Activated CD4-positive, alpha-beta T cell treated with anti-CD3 and anti-CD28 coated beads, Interleukin-2, amount 50 U/mL, for 16 hours (primary cell): ENCODE measurements around the gene PCDHGC4.
A peak's percentile ranks its signal among the peaks of the same experiment; 100 is the strongest.

Experiments
- DNase-seq: peaks from one replicate; pipeline ENCODE4 v3.0.0-alpha.2; 2020

Gene PCDHGC4

DNA sequence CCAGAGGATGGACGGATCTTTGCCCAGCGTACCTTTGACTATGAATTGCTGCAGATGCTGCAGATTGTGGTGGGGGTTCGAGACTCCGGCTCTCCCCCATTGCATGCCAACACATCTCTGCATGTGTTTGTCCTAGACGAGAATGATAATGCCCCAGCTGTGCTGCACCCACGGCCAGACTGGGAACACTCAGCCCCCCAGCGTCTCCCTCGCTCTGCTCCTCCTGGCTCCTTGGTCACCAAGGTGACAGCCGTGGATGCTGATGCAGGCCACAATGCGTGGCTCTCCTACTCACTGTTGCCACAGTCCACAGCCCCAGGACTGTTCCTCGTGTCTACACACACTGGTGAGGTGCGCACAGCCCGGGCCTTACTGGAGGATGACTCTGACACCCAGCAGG lies 5.9 kb downstream of the PCDHGC4 start:
- DNase-seq, result no peak

DNA sequence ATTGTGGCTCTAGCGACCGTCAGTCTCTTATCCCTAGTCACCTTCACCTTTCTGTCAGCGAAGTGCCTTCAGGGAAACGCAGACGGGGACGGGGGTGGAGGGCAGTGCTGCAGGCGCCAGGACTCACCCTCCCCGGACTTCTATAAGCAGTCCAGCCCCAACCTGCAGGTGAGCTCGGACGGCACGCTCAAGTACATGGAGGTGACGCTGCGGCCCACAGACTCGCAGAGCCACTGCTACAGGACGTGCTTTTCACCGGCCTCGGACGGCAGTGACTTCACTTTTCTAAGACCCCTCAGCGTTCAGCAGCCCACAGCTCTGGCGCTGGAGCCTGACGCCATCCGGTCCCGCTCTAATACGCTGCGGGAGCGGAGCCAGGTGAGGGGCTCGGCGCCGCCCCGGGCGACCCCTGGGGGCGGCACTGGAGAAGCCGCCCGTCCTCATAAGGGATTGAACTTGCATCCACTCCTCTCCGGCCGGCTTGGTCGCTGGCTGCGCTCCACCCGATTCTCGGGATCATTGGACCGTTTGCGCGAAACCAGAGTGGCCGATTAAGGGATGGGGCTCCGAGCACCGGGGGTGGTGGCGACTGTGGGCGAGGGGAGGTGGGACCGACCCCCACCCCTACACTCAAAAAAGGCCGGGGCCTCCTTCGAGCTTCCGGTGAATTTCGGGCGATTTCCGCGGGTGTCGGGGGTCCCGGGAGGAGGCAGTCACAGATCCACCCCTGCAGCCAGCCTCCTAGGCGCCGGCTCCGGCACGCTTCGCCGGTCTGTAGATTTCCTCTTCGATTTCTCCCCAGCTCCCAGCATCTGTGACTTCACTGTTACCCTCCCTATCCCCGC lies 6.7 kb downstream of the PCDHGC4 start:
- DNase-seq, result no peak

DNA sequence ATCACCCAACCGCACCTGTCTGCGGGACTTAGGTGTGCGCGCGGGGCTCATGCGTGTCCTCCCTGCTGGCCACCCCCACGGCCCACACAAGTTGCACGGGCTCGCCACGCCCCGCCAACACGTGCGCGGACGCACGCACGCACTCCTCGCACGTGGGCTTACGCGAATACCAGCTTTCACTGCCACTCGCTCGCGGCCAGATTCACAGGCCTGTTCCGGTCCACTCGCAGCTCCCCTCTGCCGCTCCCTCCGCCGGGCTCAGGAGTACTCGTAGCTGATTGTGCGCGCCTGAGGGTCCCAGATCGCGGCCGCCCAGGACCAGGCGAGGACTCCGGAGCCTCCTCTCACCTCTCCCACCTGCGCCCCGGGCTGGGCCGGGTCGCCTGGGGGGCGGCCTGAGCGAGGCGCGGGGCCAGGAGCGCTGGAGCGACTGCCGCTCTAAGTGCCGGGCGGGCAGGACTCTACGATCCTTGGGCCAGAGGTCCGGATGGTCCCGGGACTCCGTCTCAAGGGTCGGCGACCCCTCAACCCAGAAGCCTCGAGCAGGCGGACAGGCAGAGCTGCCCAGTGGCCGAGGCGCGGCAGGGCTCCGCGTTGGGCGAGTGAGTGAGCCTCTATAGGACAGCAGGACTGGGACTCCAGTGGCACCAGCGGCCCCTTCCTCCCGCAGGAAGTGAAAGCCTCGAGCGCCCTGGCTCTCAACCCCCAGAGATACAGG lies 7.5 kb downstream of the PCDHGC4 start:
- DNase-seq, result no peak

DNA sequence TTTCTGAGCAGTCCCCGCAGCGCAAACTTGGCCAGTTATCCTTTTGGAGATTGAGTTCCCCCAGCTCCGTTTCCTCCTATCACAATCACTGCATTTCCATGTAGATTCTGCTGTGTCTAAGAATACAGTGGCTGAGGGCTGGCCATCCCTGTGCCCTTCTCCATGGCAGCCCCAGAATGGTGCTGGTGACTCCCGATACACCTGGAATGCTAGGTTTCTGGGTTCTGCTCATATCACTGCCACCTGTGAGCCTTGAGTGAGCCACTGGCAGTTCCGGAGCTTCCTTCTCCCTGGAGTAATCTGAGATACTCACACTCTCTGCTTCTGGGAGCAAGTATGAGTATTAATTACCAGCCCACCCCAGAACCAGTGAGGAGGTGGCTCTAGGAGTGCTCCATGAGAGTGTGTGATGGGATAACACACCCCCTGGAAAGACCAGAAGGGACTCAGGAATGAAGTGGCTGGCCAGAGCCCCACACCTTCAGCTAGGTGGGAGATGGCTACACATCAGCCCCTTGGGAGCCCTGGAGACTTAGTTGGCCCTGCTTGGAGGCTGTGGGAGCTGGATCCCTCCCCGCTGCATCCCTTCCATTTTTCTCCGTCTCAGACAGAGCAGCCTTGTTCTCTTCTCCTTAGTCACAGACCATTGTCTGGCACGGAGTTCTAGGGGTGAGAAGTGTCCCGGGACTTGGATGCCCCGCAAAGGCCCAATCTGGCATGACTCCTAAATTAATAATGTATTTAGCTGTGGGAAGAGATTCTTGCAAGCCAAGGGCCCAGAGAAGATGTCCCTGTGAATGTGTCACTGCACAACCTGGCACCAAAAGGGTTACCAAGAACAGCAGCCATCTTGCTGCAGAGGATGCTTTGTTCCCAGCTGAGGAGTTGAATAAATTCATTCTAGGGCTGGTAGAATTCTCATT lies 8.9 kb downstream of the PCDHGC4 start:
- no peak for DNase-seq

DNA sequence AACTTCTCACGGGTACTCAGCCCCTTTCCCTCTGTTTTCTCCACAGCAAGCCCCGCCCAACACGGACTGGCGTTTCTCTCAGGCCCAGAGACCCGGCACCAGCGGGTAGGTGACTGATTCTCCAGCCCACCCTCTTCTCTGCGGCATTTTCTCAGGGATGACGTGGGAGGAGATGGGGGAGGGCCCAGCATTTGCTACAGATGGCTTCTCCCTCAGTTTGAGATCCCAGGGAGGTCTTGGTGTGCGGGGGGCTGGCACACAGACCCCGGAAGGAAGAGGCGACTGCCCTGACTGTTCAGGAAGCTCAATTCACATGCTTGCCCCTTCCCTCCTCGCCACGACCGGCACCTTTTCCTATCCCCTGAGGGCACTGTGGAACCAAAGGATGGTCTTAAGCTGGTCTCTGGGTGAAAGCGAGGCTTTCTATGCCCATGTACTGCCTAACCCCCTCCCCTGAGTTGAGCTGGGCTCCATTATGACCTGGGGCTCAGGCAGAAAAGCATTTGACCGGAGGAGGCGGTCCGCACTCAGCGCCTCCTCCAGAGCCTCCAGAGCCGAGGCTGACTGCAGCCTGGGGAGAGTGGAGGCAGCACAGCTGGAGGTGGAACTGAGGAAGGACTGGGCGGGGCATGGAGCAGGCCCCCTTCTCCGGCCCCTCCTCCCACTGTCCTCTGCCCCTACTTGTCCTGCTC lies 10.1 kb downstream of the PCDHGC4 start:
- DNase-seq, result no peak

DNA sequence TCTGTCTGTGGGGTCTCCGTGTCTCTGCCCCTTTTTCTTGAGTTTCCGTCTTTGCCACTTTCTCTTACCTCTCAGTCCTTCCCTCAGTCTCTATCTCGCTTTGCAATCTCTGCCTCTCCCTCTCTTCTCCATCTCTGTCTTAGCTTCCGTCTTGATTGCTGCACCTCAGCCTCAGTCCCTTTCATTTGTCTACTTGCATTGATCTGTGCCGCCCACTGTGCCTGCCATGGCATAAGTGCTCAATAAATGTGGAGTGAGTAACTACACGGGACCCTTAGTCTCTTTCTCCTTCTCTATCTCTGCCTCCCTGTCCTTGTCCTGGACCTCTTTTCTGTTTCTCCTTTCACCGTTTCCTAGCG lies 10.6 kb downstream of the PCDHGC4 start:
- no peak for DNase-seq

DNA sequence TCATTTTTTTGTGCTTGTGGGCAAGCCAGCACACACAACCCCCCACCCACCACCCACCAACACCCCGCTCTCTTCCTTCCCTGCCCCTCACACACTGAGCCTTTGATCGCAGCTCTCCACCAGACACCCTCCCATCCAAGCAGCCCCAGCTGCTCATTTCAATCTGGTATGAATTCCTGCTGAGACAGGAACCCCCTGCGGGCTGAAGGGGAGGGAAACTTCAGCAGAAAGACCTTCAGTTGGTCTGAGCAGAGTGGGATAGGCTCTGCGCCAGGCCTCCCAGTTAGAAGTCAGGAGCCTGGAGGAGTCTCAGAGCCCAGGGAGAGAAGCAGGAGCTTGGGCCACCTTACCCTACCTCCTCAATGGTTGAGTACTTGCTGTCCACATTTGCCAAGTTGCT lies 11.2 kb downstream of the PCDHGC4 start:
- DNase-seq, result no peak

DNA sequence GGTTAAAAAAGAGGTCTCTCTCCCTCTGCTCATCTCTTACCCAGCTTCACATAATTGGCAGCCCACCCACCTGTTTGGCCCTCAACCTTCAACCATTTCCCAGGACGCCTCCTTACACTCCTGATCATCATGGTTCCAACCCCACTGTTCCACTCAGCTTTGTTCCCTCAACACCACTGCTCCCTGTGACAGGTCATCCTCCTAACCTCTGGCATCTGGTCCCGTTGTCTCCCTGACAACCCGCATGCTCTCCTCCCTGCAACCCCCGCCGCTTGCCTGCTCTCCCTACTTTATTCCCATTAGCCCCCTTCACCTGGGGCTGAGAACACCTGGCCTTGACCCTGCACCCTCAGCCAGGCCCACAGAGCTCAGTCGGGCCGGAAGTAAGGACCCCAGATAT lies 16.9 kb downstream of the PCDHGC4 start:
- no peak for DNase-seq

DNA sequence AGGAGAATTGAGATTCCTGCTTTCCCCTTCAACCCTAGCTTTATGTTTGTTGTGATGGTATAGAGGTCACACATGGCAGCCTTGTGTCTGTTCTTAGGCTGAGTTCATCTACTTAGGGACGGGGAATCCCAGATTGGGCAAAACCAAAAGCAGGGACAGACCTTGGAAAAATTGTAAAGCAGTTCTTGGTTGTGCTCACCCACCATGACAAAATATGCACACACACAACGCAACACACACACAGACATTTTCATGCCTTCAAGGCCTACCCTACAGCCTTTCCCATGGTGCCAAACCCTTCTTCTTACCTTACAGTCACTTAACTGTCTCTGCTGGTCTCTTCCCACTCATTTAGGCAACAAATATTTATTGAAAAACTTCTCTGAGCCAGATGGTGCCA lies 18.9 kb downstream of the PCDHGC4 start:
- DNase-seq, result no peak

DNA sequence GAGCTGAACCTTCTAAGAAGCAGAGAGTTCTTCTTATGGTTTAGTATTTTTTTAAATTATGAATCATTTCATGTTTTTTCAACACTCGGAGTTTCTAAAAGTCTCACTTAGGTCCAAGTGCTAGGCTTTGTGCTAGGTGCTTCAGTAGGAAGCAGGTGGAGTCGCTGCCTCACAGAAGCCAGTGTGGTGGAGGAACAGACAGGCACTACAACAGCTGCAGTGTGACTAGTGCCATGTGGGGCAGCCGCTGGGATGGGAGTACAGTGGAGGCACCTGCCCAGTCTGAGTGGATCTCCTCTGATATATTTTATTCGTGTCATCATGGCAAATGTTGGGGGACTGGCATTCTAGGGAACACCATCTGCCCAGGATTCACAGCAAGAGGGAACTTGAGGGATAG lies 19.4 kb downstream of the PCDHGC4 start:
- DNase-seq, result no peak

DNA sequence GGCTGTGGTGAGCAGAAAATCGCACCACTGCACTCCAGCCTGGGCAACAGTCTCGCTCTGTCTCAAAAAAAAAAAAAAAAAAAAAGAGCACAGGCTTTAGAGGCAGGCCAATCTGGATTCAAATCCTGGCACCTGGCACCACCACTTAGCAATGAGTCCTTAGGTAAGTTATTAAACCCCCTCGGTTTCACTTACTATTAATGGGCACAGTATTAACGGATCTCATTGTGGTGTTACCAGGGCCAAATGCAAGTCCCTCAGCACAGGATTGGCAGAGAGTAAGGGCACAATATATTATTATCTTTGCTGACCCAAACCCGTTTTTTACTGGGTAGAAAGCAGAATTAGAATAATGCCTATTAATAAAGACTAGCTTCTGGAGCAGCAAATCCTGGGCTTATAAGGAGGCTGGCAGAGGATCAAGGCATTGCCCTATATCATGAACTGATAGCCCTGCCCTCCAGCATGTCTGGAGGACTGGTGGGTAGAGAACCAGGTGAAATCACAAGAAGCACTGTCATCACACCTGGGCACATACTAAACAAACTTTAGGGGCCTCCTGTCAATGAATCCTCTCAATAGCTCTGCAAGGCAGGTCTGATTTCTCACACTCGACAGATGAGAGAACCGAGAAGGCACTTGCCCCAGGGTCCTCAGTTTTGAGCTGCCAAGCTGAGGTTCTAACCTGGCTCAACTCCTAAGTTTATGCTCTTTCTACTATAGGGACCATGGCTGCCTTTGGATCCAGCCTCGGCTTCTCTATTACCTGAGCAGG lies 21.7 kb downstream of the PCDHGC4 start:
- no peak for DNase-seq

DNA sequence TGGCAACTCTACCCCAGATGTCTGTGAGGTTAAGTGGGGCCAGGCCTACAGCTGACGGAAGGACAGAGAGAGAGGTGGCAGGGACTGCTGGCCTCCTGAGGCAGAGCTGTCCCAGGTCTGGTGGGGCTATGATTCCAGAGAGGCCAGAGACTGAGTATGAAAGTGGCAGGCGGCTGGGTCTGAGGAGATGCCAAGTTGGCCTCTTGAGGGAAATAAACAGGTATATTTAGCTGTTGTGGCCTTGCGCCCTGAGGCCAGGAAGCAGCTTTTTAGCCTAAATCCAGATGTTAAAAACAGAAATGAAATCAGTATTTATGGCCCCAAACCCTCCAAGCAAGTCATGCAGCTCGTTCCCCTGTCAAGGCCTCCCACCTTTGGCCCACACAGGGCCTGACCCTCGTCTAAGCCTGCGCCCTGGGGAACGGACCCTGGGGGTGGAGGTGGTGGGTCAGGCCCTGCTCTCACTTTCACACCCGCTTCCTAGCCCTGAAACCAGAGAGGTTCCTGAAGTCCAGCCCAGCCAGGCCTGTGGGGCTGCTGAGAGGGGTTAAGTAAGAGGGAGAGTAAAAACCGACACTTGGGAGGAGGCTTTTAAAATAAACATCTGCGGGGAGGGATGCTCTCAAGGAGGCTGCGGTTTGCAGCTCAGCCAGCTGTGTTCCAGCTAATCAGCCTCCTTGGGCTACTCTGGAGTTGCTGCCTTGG lies 22.7 kb downstream of the PCDHGC4 start:
- DNase-seq, result no peak

DNA sequence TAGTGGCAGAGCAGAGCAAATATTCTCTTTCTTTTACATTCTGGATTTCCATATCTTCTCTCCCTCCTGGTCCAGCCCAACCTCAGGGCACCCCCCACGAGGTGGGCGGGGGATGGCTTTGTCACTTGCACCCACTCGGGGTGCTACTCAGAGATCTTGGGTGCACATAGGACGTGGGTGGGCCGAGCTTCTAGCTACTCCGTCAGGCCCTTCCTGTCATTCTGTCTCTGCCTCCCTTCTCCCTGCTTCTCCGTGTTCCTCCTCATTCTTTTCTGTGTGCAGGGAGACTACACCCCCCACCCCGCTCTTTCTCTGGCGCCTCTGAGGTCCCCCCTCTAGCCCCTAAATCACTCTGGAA lies 23.6 kb downstream of the PCDHGC4 start:
- no peak for DNase-seq

DNA sequence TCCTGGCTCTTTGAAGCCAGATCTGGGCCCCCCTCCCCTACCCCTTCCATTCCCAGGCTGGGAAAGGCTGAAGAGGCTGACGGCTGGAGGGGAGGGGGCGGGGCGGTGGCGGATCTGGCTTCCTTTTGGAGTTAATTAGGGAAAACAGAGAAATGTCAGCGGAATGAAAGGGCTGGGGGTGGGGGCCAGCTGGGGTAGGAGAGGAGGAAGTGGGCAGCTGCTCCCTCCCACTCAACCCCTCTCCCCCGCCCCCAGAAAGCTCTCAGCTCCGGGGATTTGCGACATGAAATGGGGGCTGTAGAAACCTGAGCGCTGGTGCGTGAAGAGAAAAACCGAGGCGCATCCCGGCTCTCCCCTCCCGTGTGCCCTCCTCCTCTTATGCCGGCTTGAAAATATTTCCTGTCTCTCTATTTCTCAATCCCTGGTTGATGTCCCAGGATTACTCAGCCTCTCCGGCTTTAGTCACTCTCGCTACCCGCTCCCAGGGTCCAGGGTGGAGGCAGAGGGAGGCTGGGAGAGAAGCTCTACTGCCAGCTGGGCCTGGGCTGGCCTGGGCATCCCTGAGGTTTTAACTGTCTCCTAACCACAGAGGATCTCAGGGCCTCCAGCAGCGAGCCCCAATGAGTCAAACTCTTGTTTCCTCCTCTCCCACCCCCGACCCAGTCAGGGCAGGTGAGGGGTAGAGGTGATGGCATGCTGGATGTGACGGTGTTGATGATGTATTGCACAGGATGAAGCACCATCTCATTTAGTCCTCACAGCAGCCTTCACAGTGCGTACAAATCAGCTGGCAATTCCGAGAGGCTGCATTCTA lies 24.2 kb downstream of the PCDHGC4 start:
- DNase-seq, result no peak

DNA sequence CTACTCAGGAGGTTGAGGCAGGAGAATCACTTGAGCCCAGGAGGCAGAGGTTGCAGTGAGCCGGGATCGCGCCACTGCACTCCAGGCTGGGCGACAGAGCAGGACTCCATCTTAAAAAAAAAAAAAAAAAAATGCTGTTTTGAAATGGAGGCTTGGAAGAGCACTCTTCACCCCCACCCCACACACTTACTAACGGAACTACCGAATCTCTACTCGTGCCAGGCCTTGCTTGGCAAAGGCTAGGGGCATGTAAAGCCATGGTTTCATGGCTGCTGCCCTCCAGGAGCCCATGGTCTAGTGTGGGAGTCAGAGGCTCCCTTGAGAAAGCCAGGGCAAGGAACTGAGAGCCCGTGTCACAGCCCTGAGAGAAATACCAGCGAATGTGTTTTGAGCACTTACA lies 25.3 kb downstream of the PCDHGC4 start:
- no peak for DNase-seq

DNA sequence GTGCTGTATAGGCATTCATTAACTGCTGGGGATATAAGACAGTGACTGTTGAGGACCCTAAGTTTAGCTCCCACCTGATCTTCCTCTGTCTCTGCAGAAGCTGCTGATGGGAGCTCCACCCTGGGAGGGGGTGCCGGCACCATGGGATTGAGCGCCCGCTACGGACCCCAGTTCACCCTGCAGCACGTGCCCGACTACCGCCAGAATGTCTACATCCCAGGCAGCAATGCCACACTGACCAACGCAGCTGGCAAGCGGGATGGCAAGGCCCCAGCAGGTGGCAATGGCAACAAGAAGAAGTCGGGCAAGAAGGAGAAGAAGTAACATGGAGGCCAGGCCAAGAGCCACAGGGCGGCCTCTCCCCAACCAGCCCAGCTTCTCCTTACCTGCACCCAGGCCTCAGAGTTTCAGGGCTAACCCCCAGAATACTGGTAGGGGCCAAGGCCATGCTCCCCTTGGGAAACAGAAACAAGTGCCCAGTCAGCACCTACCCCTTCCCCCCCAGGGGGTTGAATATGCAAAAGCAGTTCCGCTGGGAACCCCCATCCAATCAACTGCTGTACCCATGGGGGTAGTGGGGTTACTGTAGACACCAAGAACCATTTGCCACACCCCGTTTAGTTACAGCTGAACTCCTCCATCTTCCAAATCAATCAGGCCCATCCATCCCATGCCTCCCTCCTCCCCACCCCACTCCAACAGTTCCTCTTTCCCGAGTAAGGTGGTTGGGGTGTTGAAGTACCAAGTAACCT lies 26.2 kb downstream of the PCDHGC4 start:
- no peak for DNase-seq

DNA sequence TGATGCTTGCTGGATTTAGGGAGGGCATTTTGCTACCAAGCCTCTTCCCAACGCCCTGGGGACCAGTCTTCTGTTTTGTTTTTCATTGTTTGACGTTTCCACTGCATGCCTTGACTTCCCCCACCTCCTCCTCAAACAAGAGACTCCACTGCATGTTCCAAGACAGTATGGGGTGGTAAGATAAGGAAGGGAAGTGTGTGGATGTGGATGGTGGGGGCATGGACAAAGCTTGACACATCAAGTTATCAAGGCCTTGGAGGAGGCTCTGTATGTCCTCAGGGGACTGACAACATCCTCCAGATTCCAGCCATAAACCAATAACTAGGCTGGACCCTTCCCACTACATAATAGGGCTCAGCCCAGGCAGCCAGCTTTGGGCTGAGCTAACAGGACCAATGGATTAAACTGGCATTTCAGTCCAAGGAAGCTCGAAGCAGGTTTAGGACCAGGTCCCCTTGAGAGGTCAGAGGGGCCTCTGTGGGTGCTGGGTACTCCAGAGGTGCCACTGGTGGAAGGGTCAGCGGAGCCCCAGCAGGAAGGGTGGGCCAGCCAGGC lies 27.0 kb downstream of the PCDHGC4 start:
- no peak for DNase-seq

DNA sequence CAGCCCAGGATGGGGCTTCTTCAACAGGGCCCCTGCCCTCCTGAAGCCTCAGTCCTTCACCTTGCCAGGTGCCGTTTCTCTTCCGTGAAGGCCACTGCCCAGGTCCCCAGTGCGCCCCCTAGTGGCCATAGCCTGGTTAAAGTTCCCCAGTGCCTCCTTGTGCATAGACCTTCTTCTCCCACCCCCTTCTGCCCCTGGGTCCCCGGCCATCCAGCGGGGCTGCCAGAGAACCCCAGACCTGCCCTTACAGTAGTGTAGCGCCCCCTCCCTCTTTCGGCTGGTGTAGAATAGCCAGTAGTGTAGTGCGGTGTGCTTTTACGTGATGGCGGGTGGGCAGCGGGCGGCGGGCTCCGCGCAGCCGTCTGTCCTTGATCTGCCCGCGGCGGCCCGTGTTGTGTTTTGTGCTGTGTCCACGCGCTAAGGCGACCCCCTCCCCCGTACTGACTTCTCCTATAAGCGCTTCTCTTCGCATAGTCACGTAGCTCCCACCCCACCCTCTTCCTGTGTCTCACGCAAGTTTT lies 27.6 kb downstream of the PCDHGC4 start:
- peak; percentile 83 for DNase-seq
